Anterior cingulate cortex (tissue), 58 donors: Measurements from ENCODE around the gene HMGA1.

Experiments
- DNase-seq, 58 donors: peaks; one replicate each; lab custom pipeline; 2025; lab: John Stamatoyannopoulos, UW

Gene HMGA1

GRCh38 chr6:34284563-34285447 lies 48.1 kb downstream of the HMGA1 start:
- DNase-seq: peak in 24 of 58 donors; percentile 6 to 58 (median 24)

GRCh38 chr6:34285448-34286164 lies 48.9 kb downstream of the HMGA1 start:
- peak in 3 of 58 donors; percentile 9 to 58 (median 22) for DNase-seq

DNA sequence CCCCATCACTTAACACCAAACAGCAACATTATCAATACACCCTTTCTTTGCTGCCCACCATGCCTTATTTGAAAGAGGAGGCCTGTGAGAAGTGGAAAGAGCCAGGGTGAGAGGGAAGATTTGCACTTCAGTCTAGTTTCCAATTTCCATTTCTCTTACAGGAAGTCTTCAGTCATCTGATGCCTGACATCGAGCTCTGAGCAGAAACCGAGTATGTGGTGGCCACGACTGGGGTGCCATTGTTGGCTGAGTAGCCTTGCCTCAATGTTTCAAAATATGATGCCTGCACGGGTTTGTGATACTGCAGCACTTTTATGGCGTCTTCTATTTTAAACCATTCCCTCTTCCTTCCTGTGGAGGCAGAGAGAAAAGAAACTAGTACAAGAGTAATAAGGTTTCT lies 51.9 kb downstream of the HMGA1 start:
- DNase-seq: no peak

- no peak for DNase-seq
These were observed 52.5 kb downstream of the HMGA1 start for GRCh38 chr6:34289137-34289536.

GRCh38 chr6:34292954-34293353 lies 56.3 kb downstream of the HMGA1 start:
- DNase-seq: no peak

GRCh38 chr6:34295721-34296120 lies 59.0 kb downstream of the HMGA1 start:
- DNase-seq: no peak
